Esophagus muscularis mucosa (tissue), 3 donors: ENCODE results near the gene CPNE1.

Source experiments
- POLR2AphosphoS5 ChIP-seq, 2 donors: sonication (generic); formaldehyde crosslinking; IDR thresholded peaks; one replicate each; pipeline ENCODE4 v1.6.1; 2017; ENCODE audit warnings: antibody characterized with exemption in 2 of 2
- TF ChIP-seq, protein P1 (sequence below), 3 experiments: fragments of 200-600 bp in 2 of 3; fragments of 450-650 bp in 1 of 3; sonication (generic) in 2 of 3; IDR thresholded peaks; one replicate each; pipeline ENCODE4 v1.5.1; 2017 to 2019; ENCODE audit warnings: antibody characterized with exemption in 3 of 3, mild to moderate bottlenecking in 2 of 3, moderate library complexity in 1 of 3

DNA sequence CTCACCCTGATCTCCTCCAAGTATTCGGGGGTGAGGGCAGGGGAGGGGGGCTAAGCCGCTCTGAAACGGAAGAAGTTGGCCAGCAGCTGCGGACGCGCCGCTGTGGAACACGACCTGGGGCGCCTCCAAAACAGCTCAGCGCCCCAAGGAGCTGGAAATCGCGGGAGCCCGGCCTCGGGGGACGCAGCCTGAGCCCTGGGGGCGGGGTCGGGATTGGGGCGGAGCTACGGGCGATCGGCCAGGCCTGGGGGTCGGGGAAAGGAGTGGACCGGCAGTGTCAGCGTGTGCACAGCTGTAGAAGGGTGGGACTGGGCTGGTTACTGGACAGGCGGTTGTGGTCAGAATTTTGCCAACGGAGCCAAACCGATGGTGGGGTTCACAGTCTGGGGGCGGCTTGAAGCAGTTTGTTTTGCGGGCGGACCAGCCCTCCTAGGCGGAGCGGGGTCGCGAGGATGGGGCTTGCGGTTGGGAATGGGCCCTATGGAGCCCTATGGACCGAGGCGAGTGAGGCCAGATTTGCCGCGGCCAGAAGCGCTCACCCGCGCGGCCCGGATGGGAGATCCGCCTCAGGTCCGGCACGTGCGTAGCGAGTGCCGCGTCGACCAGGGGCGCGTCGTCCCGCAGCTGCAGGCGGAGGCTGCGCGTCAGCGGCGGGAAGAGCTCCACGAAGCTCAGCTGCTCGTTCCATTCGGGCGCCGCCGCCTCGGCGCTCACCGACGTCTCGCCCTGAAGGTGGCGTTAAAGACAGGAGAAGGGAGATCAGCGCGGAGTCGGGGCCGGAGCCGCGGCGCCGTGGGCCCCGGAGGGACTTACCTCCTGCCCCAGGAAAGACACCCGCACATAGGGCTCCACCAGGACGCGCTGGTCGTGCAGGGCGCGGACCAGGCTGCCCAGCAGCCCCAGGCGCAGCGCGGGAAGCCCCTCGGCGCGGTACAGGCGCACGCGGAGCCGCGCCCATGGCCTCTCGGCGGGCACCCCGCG lies 63.4 kb downstream of the CPNE1 start:
- peak; percentile 57 to 59 for TF ChIP-seq POLR2AphosphoS5 (IDR thresholded peaks at IDR 0.05)
- TF ChIP-seq, protein P1, sequence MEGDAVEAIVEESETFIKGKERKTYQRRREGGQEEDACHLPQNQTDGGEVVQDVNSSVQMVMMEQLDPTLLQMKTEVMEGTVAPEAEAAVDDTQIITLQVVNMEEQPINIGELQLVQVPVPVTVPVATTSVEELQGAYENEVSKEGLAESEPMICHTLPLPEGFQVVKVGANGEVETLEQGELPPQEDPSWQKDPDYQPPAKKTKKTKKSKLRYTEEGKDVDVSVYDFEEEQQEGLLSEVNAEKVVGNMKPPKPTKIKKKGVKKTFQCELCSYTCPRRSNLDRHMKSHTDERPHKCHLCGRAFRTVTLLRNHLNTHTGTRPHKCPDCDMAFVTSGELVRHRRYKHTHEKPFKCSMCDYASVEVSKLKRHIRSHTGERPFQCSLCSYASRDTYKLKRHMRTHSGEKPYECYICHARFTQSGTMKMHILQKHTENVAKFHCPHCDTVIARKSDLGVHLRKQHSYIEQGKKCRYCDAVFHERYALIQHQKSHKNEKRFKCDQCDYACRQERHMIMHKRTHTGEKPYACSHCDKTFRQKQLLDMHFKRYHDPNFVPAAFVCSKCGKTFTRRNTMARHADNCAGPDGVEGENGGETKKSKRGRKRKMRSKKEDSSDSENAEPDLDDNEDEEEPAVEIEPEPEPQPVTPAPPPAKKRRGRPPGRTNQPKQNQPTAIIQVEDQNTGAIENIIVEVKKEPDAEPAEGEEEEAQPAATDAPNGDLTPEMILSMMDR (IDR thresholded peaks at IDR 0.05): peak; percentile 52 to 64 (median 59)
